ENCODE results near the gene SVEP1.

Gene SVEP1

GRCh38 chr9:110319781-110320492 is 259.6 kb downstream of the SVEP1 start:
- no peak for DNase-seq (ENCODE audit: low spot score)

GRCh38 chr9:110317911-110318310 is 261.6 kb downstream of the SVEP1 start:
- DNase-seq (ENCODE audit: low spot score) = no peak

- DNase-seq (ENCODE audit: low spot score) = no peak
Observed at GRCh38 chr9:110316261-110317075, 263.1 kb downstream of the SVEP1 start.

Data from activated CD4-positive, alpha-beta T cell treated with anti-CD3 and anti-CD28 coated beads, Interleukin-2, Interleukin-4, amounts not matched to agents 100 ng/mL and 50 ng/mL, durations not matched to agents 16 hours and 8 hours (primary cell).